ENCODE measurements around the gene LURAP1L.
"Not testable (repeated sequence)": the region's sequence is repeated elsewhere in the genome, so short reads cannot be mapped to it uniquely, and the experiment has no call there.

LURAP1L gene

GRCh38 chr9:12863618-12864017, 88.8 kb downstream of the LURAP1L start:
- Histone ChIP-seq H3K4me1 (ENCODE audit: control insufficient read depth in 1 of 2, insufficient read depth in 1 of 2, low read depth in 1 of 2, low read length in 1 of 2) (no peaks in the 10 kb centered on the region), H3K9me3 (no peaks in the 10 kb centered on the region), H3K36me3 (no peaks in the 10 kb centered on the region), H3K27ac (no peak overlapping the region), H3K4me3 (ENCODE audit: low read depth in 1 of 2, low read length in 1 of 2) (no peak overlapping the region), H3K27me3 (no peaks in the 10 kb centered on the region)
- TF ChIP-seq CTCF (IDR thresholded peaks at IDR 0.05) = no peak

- H3K27me3 ChIP-seq; H3K4me1 ChIP-seq (ENCODE audit: control insufficient read depth in 1 of 2, insufficient read depth in 1 of 2, low read depth in 1 of 2, low read length in 1 of 2); H3K4me3 ChIP-seq (ENCODE audit: low read depth in 1 of 2, low read length in 1 of 2); H3K27ac ChIP-seq; H3K36me3 ChIP-seq; H3K9me3 ChIP-seq: not testable (repeated sequence)
Observed at GRCh38 chr9:12865380-12865779, 90.6 kb downstream of the LURAP1L start.
